GM23248 (cell line): ENCODE measurements around the gene SLC8A2. TPM values are rescaled to one million over a fixed set of nuclear protein-coding genes. Genes with fewer than 3 reads are reported as not detected.

ENCODE experiments used
- DNase-seq: peaks from one replicate; pipeline ENCODE4 v3.0.0-alpha.2; 2015
- H2AFZ ChIP-seq: fragments of 200-600 bp; sonication (generic); 2 replicates; pipeline ENCODE4 v1.6.1; 2016; ENCODE audit warnings: antibody characterized with exemption
- H3F3A ChIP-seq: fragments of 200-600 bp; sonication (generic); 2 replicates; pipeline ENCODE4 v1.6.1; 2016; ENCODE audit warnings: mild to moderate bottlenecking, antibody characterized with exemption, mixed run types; ENCODE audit not compliant: insufficient read depth
- H3K27ac ChIP-seq: fragments of 200-600 bp; sonication (generic); 2 replicates; pipeline ENCODE4 v1.5.1; 2016; ENCODE audit warnings: mild to moderate bottlenecking
- H3K27me3 ChIP-seq: fragments of 200-600 bp; sonication (generic); replicated peaks from 2 replicates; pipeline ENCODE4 v1.6.1; 2016; ENCODE audit warnings: mild to moderate bottlenecking; ENCODE audit not compliant: insufficient read depth
- H3K36me3 ChIP-seq: fragments of 200-600 bp; sonication (generic); 2 replicates; pipeline ENCODE4 v1.6.1; 2016; ENCODE audit warnings: low read depth, mild to moderate bottlenecking
- H3K4me1 ChIP-seq: fragments of 200-600 bp; sonication (generic); 2 replicates; pipeline ENCODE4 v1.6.1; 2016; ENCODE audit warnings: mild to moderate bottlenecking; ENCODE audit not compliant: insufficient read depth
- H3K4me2 ChIP-seq: fragments of 200-600 bp; sonication (generic); one replicate; pipeline ENCODE4 v1.6.1; 2016; ENCODE audit warnings: mild to moderate bottlenecking; ENCODE audit not compliant: unreplicated experiment
- H3K4me3 ChIP-seq: fragments of 200-600 bp; sonication (generic); 2 replicates; pipeline ENCODE4 v1.5.1; 2016; ENCODE audit warnings: mild to moderate bottlenecking
- H3K79me2 ChIP-seq: fragments of 200-600 bp; sonication (generic); 2 replicates; pipeline ENCODE4 v1.6.1; 2016; ENCODE audit warnings: mild to moderate bottlenecking; ENCODE audit not compliant: insufficient read depth
- H3K9ac ChIP-seq: fragments of 200-600 bp; sonication (generic); 2 replicates; pipeline ENCODE4 v1.6.1; 2016; ENCODE audit warnings: mild to moderate bottlenecking
- H3K9me2 ChIP-seq: fragments of 200-600 bp; sonication (generic); 2 replicates; pipeline ENCODE4 v1.6.1; 2016; ENCODE audit warnings: mixed run types, mild to moderate bottlenecking, moderate library complexity; ENCODE audit not compliant: insufficient read depth
- H3K9me3 ChIP-seq: fragments of 200-600 bp; sonication (generic); one replicate; pipeline ENCODE4 v1.6.1; 2017; ENCODE audit warnings: low read depth
- H4K20me1 ChIP-seq: fragments of 200-600 bp; sonication (generic); 2 replicates; pipeline ENCODE4 v1.6.0; 2016; ENCODE audit not compliant: insufficient read depth
- EZH2 ChIP-seq: fragments of 200-600 bp; sonication (generic); IDR thresholded peaks from 2 replicates; pipeline ENCODE4 v1.6.1; 2018; ENCODE audit warnings: antibody characterized with exemption, mild to moderate bottlenecking; ENCODE audit not compliant: insufficient read depth, poor library complexity, severe bottlenecking
- EZH2phosphoT487 ChIP-seq: fragments of 200-600 bp; sonication (generic); IDR thresholded peaks from 2 replicates; pipeline ENCODE4 v1.6.1; 2018; ENCODE audit warnings: antibody characterized with exemption, moderate library complexity, mild to moderate bottlenecking, low read depth; ENCODE audit not compliant: insufficient read depth
- WGBS, 2 experiments: methylation state at CpG; one replicate each; pipeline ENCODE4 v1.1.6; 2015 to 2017; ENCODE audit warnings: low lambda C conversion rate in 2 of 2, low coverage in 1 of 2; ENCODE audit errors: missing lambda C conversion rate in 2 of 2; 5-methylcytosine and 5-hydroxymethylcytosine counted together
- in situ Hi-C: fragments of 300-500 bp; cut with MboI; formaldehyde crosslinking; loops from 2 replicates; pipeline ENCODE4 v1.15.0; 2020
- polyA plus RNA-seq: library from polyadenylated mRNA; unstranded; fragments of >200 nt; fragmentation: Nextera tagmentation; extraction: Ambion mirVana; gene quantifications from 2 replicates; pipeline ENCODE4 v1.2.1, GENCODE V29; 2016
- total RNA-seq: library from RNA; depleted of rRNA; stranded (reverse); fragments of >200 nt; shearing (Covaris generic); gene quantifications from 2 replicates; pipeline ENCODE4 v1.2.3, GENCODE V29; 2014

SLC8A2 gene
- total and polyA plus RNA-seq, 2 experiments from 2014 or later = not detected

- no peaks in the 10 kb centered on the region for H4K20me1 ChIP-seq
- DNase-seq = no peak
- H3K9me3 ChIP-seq = no peaks in the 10 kb centered on the region
- TF ChIP-seq EZH2 (no peak), EZH2phosphoT487 (no peak)
- no peak overlapping the region for H2AFZ ChIP-seq
- H3K36me3 ChIP-seq = no peaks in the 10 kb centered on the region; the same call in 1 of the 2 replicates
- 80 to 81% methylated on average over 9 of the region's 9 CpGs for WGBS, 2 experiments
- no peaks in the 10 kb centered on the region for H3K27me3 ChIP-seq
- H3F3A ChIP-seq = no peaks in the 10 kb centered on the region
- H3K79me2 ChIP-seq = no peaks in the 10 kb centered on the region
- H3K4me3 ChIP-seq = no peak overlapping the region
- H3K4me1 ChIP-seq = no peaks in the 10 kb centered on the region
- no peak overlapping the region for H3K4me2 ChIP-seq
- in situ Hi-C loops = no loop called here
- H3K9me2 ChIP-seq = no peaks in the 10 kb centered on the region
- no peak overlapping the region for H3K9ac ChIP-seq
- H3K27ac ChIP-seq = no peak overlapping the region
Measured at GRCh38 chr19:47404334-47405196, 67.1 kb downstream of the SLC8A2 start.

GRCh38 chr19:47402504-47402903 lies 69.2 kb downstream of the SLC8A2 start:
- no peak for DNase-seq
- Histone ChIP-seq H3K9me2 (no peaks in the 10 kb centered on the region), H3K4me1 (no peaks in the 10 kb centered on the region), H3K27ac (no peak overlapping the region), H3K9me3 (no peaks in the 10 kb centered on the region), H3F3A (no peaks in the 10 kb centered on the region), H3K9ac (no peak overlapping the region), H3K27me3 (no peaks in the 10 kb centered on the region), H3K4me2 (no peak overlapping the region), H3K79me2 (no peaks in the 10 kb centered on the region), H2AFZ (no peak overlapping the region), H4K20me1 (no peaks in the 10 kb centered on the region), H3K36me3 (no peaks in the 10 kb centered on the region; the same call in 1 of the 2 replicates), H3K4me3 (no peak overlapping the region)
- in situ Hi-C loops = no loop called here
- TF ChIP-seq EZH2 (no peak), EZH2phosphoT487 (no peak)
- WGBS, 2 experiments = 74 to 78% methylated on average over 16 of the region's 16 CpGs

GRCh38 chr19:47398707-47399597 lies 72.7 kb downstream of the SLC8A2 start:
- Histone ChIP-seq H3K27ac (no peak overlapping the region), H4K20me1 (no peaks in the 10 kb centered on the region), H3K9me3 (no peaks in the 10 kb centered on the region), H3K9me2 (no peaks in the 10 kb centered on the region), H3K4me1 (no peaks in the 10 kb centered on the region), H2AFZ (no peak overlapping the region), H3K79me2 (no peaks in the 10 kb centered on the region), H3K27me3 (no peaks in the 10 kb centered on the region), H3K4me3 (no peak overlapping the region), H3F3A (no peaks in the 10 kb centered on the region), H3K9ac (no peak overlapping the region), H3K4me2 (no peak overlapping the region), H3K36me3 (no peaks in the 10 kb centered on the region)
- WGBS, 2 experiments = 39 to 47% methylated on average over 23 to 24 of the region's 24 CpGs
- DNase-seq = no peak
- TF ChIP-seq EZH2 (no peak), EZH2phosphoT487 (no peak)
- in situ Hi-C loops = no loop called here

GRCh38 chr19:47391510-47392223 lies 80.0 kb downstream of the SLC8A2 start:
- Histone ChIP-seq H3K9me2 (no peaks in the 10 kb centered on the region), H4K20me1 (no peaks in the 10 kb centered on the region), H3K4me2 (no peak overlapping the region), H3K4me1 (no peaks in the 10 kb centered on the region), H3K4me3 (no peak overlapping the region), H2AFZ (no peak overlapping the region), H3F3A (no peaks in the 10 kb centered on the region), H3K79me2 (no peaks in the 10 kb centered on the region), H3K36me3 (no peaks in the 10 kb centered on the region), H3K27ac (no peak overlapping the region), H3K9me3 (no peaks in the 10 kb centered on the region), H3K9ac (no peak overlapping the region), H3K27me3 (0 out of 2 replicates have a peak, but pooled peaks cover 4% of the 10 kb centered on the region)
- peak; percentile 76 for DNase-seq
- 32 to 35% methylated on average over 15 of the region's 15 CpGs for WGBS, 2 experiments
- no peak for TF ChIP-seq EZH2
- no peak for TF ChIP-seq EZH2phosphoT487
- in situ Hi-C loops = no loop called here
